Astrocyte of the cerebellum (primary cell): ENCODE measurements around the gene C10orf90.

Experiments used
- DNase-seq: peaks from one replicate; pipeline ENCODE4 v3.0.0-alpha.2; 2011; ENCODE audit warnings: low read depth
- H3K4me3 ChIP-seq: 2 replicates; pipeline ENCODE4 v1.5.1; 2011; ENCODE audit warnings: mild to moderate bottlenecking, low read depth, low read length, moderate library complexity
- CTCF ChIP-seq: IDR thresholded peaks from 2 replicates; pipeline ENCODE4 v1.5.1; 2012; ENCODE audit warnings: low read length, low read depth, moderate library complexity, mild to moderate bottlenecking; ENCODE audit errors: missing control alignments
- in situ Hi-C: cut with HindIII; loops from 2 replicates; pipeline ENCODE4 v1.10.0; 2017; ENCODE audit warnings: low sequenced_read_pairs

Gene C10orf90

GRCh38 chr10:126675656-126676438, 5.4 kb upstream of the C10orf90 start:
- in situ Hi-C loops = no loop called here
- no peak for DNase-seq
- no peak overlapping the region for H3K4me3 ChIP-seq
- TF ChIP-seq CTCF = no peak

GRCh38 chr10:126674741-126675515, 4.4 kb upstream of the C10orf90 start:
- TF ChIP-seq CTCF = no peak
- in situ Hi-C loops = no loop called here
- no peak overlapping the region for H3K4me3 ChIP-seq
- DNase-seq = no peak

- in situ Hi-C loops = no loop called here
- no peak overlapping the region for H3K4me3 ChIP-seq
- no peak for DNase-seq
- no peak for TF ChIP-seq CTCF
These were observed 3.1 kb upstream of the C10orf90 start for GRCh38 chr10:126673565-126673964.

- no peak for TF ChIP-seq CTCF
- in situ Hi-C loops = no loop called here
- DNase-seq = no peak
- H3K4me3 ChIP-seq = no peak overlapping the region
These were observed 996 bp upstream of the C10orf90 start for GRCh38 chr10:126671402-126671975.

- in situ Hi-C loops = no loop called here
- no peak overlapping the region for H3K4me3 ChIP-seq
- DNase-seq = no peak
- TF ChIP-seq CTCF = no peak
These were observed 385 bp upstream of the C10orf90 start for GRCh38 chr10:126670895-126671261.

- no peak for TF ChIP-seq CTCF
These were observed 1.3 kb downstream of the C10orf90 start for GRCh38 chr10:126669168-126669567.

More at GRCh38 chr10:126669168-126669567, 1.3 kb downstream of the C10orf90 start:
- in situ Hi-C loops = no loop called here
- H3K4me3 ChIP-seq = no peak overlapping the region
- no peak for DNase-seq
